GM19395 (cell line): ENCODE measurements around the gene KLK14.

Experiments
- ATAC-seq: cut with Tn5 transposase; IDR thresholded peaks from one replicate; pipeline ENCODE4 v1.9.1; 2021; ENCODE audit warnings: mild to moderate bottlenecking, moderate library complexity; ENCODE audit not compliant: unreplicated experiment

The KLK14 gene

DNA sequence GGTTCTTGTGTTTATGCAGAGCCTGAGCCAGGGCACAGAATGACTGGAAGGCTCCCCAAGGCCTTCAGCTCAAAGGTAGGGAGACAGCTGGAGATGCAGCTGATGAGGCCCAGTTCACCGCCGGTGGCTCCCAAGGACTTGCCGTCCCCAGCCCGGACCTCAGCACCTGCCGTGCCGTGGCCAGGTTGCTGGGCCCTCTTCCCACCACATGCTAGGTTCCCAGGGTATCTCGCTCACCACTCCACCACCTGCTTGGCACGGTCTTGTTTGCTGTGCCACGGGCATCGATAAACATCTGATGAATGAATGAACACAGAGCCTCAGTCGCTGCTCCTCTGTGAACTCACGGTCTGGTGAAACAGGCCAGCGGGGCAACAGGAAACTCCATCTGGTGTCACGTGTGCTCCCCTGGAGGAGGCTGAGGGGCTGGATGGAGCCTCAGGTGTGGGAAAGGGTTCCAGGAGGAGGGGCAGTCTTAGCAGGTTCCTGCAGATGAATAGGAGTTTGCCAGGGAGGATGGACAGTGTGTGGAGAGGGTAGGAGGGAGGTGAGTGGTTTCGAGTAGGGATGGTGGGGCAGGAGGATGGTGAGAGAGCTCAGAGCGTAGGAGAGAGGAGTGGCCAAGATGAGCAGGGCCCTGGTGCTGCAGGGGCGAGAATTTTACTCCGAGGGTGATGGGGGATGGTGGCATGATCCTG, 3.6 kb upstream of the KLK14 start:
- no peak for ATAC-seq

DNA sequence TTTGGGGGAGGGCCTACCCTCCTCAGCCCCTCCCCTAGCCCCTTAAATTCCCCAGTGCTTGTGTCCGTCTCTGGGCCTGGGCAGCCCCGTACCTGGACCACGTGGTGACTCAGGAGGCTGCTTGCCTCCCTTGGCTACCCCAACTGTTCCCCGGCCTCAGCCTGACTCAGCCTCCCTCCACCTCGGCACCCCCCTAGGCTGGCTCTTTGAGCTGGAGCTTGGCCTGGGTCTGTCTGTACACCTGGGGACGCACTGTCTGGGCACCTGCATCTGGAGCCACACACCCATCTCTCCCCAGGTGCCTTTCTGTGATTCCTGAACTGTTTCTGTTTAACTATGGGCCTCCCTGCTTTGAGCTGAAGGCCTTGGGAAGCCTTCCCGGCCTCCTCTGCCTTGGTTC, 1.8 kb upstream of the KLK14 start:
- ATAC-seq, result no peak

DNA sequence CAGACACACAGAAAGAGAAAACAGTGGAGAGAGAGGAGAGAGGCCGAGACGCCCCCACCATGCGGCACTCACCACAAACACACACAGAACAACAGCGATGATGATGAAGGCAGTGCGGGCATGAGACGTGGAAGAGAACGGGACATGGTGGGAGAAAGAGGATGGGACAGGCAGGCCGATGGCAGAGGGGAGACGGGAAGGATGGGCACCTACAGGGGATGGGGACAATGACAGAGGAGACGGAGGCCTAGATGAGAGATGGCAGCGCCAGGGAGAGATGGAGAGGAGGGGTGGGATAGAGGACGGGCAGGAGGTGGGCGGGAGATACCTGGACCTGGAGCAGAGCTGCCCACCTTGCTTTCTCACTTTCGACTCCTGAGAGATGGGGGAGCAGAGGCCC, 1.1 kb upstream of the KLK14 start:
- no peak for ATAC-seq

DNA sequence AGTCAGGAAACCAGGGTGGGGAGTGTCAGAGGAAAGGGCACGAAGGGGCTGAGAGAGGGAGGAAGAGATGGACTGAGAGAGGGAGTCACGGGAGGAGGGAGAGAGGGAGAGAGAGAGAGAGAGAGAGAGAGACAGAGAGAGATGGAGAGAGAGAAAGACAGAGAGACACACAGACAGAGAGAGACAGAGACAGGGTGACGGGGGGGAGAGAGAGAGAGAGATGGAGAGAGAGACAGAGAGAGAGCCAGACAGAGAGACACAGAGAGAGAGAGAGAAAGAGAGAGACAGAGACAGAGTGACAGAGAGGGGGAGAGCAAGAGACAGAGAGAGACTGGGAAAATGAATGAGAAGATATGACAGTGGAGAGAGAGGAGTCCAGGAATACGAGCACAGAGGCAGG, 494 bp upstream of the KLK14 start:
- ATAC-seq, result no peak

DNA sequence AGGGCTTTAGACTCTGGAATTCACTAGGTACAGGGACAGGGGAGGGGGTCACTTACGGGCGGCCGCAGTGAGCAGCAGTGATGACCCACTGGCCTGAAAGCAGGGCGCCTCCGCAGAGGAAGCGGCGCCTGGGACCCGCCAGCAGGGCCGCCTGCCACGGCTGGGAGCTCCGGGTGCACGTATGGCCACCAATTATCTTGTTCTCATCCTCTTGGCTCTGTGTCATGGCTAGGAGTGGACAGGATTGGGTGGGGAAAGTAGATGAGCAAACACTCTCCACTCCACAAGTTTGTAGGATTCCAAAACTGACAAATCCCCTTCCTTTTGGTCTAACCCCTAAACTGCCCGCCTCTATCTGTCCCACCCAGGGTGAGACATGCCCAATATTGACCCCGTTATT, 1.2 kb downstream of the KLK14 start:
- ATAC-seq, result no peak

DNA sequence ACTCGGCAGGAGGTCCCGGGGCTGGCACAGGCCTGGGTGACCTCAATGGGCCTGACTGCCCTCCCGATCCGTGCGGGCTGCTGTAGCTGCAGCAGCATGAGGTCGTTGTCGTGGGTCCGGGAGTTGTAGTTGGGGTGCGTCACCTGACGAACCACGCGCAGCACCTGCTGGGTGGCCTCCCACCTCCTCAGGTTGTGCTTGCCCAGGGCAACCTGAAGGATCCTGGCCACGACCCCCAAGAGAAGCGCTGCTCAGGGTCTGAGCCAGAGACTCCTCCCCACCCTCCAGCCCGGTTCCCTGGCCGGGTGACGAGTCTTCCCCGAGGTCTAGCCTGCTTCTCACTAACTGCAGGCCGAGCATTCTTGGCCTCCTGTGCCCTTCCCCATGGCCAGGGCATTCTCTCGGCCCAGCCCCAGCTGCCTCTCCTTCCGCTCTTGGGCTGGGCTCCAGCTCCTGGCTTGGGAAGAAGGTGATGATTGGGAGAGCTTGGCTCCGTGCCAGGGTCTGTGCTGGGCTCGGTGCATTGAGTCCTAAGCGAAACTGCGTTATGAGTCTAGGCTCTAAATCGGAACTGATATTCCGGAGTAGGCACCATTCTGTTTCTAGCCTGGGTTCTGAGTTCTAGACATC, 3.1 kb downstream of the KLK14 start:
- no peak for ATAC-seq

DNA sequence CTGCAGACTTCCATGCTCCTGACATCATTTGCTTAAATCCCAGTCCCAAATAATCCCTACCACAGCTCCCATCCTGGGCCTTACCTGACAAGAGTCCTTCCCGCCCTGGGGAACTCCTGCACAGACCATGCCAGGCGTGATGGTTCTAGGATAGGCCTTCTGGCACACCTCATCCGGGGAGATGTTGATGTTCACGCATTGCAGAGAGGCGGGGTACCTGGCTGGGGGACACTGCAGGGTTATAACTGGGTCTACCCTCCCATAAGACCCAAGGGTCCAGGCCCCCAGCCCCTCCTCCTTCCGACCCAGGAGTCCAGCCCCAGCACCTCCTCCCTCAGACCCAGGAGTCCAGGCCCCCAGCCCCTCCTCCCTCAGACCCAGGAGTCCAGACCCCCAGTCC, 4.0 kb downstream of the KLK14 start:
- no peak for ATAC-seq

DNA sequence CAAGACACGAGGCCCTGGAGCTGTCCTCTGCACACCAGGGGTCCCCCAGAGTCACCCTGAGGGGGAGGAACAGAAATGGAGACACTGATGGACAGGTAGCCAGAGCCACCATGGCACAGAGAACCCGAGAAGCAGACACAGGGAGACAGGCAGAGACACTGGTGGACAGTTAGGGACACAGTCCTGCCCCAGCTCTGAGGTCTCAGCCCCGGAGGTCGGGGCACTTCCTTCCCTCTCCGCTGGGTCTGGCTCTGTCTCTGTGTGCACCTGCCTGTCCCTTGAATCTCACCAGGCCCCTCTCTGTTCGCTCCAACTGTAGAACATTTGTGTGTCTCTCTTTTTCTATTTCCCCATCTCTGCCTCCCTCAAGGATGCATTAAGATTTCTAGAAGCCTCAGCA, 4.6 kb downstream of the KLK14 start:
- ATAC-seq, result no peak

DNA sequence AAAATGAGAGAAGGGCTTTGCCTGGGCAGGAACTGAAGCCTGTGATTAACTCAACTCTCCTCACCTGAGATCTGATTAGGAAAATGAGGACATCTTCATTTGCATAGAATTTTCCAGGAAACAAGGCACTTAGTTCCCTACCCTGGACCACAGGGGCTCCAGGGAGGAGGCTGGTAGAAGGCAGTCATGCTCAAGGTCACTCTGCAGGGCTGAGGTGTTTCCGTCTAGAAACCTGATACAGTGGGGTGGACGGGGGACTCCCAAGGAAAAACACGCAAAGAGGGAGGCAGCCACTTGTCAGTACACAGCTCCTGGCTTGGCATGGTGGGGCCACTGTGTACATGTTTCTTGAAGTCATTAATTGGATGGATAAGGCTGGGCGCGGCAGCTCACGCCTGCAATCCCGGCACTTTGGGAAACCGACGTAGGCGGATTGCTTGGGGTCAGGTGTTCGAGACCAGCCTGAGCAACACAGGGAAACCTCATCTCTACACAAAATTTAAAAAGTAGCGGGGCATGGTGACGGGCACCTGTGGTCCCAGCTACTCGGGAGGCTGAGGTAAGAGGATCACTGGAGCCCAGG, 6.0 kb downstream of the KLK14 start:
- no peak for ATAC-seq

DNA sequence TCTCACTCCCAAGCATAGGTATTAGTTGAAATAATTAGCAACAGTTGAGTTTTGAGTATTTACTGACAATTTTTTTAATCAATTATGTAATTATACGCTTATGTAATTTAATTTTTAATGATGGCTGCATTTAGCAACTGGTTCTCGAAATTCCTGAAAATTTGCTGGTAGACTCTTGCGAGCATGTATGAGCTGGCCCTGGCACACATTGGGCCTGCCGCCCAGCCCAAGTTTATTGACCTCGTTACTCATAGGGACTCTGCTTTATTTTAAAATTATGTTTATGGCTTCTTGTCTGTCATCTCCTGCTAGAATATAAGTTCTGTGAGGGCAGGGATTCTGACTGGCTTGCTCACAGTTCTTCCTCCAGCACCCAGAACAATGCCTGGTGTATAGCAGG, 6.7 kb downstream of the KLK14 start:
- no peak for ATAC-seq

DNA sequence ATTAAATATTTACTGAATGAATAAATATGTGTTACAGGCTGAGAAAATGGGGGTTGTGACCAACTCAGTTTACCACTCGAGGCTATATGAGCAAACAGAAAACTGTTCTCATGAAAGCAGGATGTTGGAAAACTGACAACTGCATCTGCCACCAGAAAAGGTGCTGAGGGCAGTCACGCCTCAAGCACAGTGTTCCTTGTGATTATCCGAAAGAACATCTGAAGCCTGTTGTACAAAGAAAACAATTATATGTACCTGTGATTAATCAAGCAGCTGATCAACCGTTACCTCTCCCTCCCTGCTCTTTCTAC, 11.6 kb downstream of the KLK14 start:
- no peak for ATAC-seq

DNA sequence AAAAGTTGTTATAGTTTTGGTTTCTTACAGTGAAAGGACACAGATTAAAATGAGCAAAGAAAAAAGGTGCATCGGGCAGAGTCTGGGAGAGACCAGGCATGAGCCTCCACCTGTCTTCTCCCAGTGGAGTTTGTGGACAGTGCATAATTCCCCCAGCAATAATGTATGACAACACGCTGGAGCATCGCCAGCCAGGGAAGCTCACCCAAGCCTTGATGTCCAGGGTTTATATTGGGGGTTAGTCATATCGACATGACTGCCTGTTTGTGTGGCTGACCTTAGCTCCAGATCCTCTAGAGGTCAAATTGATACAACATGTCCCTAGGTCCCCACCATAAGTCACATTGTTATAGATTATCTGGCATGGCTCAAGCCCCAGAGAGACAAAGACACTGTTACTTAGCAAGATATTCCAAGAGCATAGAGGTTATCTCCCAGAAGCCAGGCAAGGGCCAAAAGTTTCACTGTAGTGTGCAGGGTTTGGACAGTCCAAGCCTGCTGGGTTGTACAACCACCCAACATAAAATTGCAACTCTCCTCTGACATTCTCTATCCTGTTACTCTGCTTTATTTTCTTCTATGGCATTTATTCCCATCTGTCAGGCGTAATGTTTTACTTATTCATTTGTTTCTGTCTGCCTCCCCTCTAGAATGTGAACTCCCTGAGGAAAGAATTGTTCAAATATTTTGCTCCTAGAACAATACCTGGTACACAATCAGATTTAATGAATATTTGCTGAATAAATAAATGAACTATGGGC, 12.2 kb downstream of the KLK14 start:
- no peak for ATAC-seq

DNA sequence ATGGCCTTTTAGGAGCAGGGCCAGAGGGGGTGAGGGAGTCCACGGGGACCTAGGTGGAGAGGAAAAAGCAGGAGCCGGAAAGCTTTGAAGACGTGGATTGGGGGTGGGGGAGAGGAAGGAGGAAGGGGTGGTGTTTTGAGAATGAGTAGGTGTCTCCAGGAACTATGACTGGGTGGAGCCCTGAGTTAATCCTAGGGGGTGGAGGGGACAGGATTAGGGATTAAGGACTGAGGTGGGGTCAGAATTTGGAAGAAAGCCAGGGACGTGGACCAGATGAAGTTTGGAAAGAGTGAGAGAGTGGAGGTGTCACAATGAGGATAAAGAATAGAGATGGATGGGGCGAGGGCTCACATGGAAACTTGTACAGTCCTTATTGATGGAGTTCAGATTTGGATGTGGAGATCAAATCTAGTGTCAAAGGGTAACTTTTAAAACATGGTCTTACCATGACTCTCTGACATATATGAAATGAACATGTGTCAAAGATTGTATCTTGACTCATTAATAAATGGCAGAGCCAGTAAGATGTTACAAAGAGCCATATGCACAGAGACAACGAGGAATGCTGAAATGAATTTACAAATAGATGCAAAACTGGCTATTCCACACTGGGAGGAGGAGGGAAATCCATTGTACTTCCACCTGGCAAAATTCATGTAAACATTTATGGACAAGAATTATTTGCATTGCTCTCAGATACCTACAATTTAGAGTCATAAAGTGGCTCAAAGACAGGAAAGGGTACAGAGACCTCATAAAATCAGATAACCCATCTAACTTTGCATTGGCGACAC, 16.1 kb downstream of the KLK14 start:
- ATAC-seq, result no peak

DNA sequence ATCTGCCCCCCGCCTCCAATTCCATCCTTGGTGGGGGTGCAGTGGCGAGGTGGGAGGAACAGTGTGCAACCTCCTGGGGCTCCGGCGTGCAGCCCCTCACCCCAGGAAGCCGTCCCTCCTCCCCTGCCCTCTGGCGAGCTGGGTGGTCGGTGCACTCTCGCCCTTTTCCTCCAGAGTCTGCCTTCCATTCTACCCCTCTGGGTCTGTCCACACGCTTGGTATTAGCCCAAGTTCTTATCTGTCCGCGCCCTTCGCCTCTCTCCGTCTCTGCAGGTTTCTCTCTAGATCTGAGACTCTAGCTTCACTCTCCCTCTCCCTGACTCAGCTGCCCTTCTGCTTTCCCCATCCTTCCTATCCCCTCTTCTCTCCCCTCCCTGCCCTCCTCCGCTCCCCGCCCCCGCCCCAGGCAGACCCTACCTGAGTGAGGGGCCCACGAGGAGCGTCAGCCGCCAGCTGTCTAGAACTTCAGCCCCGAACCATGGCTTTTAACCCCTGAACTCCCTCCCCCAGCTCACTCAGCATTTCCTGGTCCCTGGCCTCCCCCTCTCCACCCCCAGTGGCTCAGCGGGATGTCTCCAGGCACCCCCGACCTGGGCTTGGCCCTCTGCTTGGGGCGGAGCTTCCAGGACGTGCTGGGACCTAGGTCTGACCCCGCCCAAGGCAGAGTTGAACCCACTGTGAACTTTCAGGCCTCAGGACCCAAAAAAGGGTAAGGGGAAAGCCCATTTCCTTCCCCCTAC, 17.3 kb downstream of the KLK14 start:
- no peak for ATAC-seq

DNA sequence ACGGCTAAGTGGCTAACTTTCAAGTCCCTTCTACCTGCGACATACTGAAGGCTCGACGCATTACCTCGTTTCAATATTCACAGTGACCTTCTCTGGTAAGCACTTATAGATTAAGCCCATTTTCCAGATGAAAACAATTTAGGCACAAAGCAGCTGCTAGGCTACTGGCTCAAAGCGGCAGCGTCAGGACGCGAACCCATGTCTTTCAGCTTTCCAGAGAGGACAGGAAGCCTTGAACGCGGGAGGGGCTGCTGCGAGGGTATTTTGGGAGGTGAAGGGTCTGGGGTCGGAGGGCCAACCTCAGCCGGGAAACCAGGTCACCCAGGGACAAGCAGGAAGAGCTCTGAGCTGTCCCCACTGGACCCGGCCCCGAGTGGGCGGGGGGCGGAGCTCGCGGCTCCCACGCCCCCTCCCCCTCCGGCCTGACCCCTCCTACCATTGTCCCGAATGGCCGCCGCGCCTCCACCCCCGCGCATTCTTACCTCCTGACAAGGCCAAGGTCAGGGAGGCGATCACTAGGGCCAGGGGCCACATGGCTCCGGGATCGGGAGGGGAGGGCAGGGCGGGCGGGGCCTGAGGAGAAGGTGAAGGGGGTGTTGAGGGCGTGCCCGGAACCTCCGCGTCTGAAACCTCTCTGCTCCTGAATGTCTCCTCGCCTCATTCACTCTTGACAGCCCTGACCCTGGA, 18.0 kb downstream of the KLK14 start, which contains the start of gene KLK13:
TSS of gene KLK13 (minus strand) at position 559 of the 687 bp plus-strand sequence. CDS start at position 534, 25 bp downstream.
- ATAC-seq, result no peak

DNA sequence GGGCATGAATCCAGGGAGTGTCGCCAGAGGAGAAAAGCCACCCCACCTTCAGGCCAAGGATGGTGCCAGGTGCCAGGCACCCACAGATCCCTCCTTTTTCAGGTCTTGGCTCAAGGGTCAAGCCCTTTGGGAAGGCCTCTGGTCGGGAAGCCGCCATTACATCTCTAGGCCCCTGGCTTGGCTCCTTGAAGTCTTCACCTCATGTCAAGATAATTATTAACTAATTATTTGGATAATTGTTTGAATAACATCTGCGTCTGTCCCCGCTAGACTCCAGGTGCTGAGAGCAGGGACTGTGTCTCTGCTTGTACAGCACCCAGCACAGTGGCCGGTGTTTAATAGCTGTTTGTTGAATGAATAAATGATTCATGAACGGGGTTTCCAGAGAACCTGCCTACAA, 19.0 kb downstream of the KLK14 start:
- no peak for ATAC-seq

DNA sequence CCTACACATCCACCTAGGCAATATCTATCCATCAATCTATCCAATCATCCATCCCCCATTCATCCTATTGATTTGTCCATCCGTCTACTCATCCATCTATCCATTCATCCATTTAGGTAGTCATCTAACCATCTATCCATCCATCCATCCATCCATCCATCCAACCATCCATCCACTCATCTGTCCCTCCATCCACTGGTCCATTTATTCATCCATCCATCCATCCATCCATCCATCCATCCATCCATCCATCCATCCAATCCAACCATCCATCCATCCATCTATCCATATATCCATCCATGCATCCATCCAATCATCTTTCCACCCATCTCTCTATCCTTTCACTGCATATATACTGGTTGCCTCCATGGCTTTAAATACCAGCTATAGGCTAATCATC, 21.7 kb downstream of the KLK14 start:
- no peak for ATAC-seq

DNA sequence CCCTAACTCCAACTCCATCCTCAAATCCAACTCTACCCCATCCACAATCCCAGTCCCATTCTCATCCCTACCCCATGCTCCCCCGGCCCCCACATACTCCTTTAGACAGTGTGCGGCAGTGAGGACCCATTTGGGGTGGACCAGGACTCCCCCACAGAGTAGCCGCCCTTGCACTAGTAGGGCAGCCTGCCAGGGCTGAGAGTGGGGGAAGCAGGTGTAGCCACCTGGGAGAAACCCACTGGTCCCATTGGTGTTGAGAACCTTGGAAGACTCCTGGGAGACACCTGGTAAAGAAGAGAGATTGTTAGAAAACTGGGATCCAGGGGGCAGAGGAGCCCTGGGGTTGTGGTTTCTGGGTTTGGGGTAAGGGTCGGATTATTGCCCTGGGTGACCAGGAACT, 22.4 kb downstream of the KLK14 start:
- ATAC-seq, result no peak

DNA sequence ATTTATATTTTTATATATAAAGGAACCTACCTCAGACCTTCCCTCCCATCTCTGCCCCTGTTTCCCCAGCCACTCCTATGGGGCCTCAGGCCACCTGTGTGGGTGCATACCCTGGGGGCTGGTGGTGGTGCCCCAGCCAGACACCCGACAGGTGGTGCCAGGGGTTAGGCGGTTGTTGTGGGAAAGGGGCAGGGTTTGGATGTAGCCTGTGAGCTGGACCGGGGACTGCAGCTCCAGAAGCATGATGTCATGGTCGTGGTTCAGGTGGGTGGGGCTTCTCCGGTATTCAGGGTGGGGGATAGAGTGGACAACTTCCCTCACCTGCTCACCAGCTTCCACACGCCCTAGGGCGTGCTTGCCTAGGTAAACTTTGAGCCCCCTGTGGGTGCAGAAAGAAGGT, 23.0 kb downstream of the KLK14 start:
- ATAC-seq, result no peak

DNA sequence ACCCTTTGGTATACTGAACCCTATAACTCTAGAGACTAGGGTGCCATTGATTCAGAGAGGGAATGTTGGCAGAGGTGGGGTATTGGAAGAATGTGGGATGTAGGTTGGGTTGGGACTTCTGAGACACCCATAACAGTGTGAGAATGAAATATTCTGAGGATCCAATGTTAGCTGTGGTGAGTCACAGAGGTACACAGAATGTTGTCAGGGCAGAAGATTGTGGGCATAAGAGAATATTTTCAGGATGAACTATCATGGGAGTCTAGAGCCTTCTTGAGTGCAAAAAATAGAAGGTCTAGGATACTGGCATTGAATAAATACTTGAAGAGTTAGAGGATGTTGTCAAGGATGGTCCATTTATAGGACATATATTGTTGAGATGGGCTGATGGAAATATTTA, 26.8 kb downstream of the KLK14 start:
- no peak for ATAC-seq
